Measurements from ENCODE around the gene BCKDK. TPM values are rescaled to one million over a fixed set of nuclear protein-coding genes. Genes with fewer than 3 reads are reported as not detected.
A peak's percentile ranks its signal among the peaks of the same experiment; 100 is the strongest.
"Not testable (repeated sequence)": the region's sequence is repeated elsewhere in the genome, so short reads cannot be mapped to it uniquely, and the experiment has no call there.

The BCKDK gene
- total RNA-seq, 2 experiments from 2014 or later, result 38.5 to 40.5 TPM

DNA sequence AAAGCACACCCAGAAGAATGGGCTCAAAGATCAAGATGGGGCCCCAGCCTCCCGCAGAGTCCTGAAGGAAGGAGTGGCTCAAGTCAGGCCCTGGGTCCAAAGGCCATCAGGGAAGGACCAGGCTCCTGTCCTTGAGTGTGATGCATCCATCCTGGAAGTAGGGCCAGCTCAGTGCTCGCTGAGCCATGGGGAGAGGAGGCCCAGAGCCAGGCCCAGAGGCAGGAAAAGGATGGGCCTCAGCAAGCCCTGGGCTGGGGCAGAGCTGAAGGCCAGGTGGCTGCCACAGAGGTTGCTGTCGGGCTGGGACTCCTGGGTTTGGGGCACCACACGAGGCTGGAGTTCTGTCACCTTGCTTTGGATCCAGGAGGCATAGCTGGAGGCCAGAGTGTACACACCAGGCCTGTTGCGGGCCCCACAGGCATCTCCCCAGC lies 23.7 kb downstream of the BCKDK start:
- no peaks in the 10 kb centered on the region for H3K4me1 Mint-ChIP-seq (ENCODE audit: low read depth)
- no peaks in the 10 kb centered on the region for H3K27me3 Mint-ChIP-seq
- H3K36me3 Mint-ChIP-seq, result peaks cover 15% of the 10 kb centered on the region
- POLR2A ChIA-PET, result no interaction called here
- H3K9me3 Mint-ChIP-seq, result no peaks in the 10 kb centered on the region
- H3K27ac Mint-ChIP-seq, result no peak overlapping the region
- CTCF ChIA-PET, result no interaction called here
- intact Hi-C loops (cut with micrococcal nuclease), result no loop called here
- no peak overlapping the region for H3K4me3 Mint-ChIP-seq
- DNase-seq, result no peak

DNA sequence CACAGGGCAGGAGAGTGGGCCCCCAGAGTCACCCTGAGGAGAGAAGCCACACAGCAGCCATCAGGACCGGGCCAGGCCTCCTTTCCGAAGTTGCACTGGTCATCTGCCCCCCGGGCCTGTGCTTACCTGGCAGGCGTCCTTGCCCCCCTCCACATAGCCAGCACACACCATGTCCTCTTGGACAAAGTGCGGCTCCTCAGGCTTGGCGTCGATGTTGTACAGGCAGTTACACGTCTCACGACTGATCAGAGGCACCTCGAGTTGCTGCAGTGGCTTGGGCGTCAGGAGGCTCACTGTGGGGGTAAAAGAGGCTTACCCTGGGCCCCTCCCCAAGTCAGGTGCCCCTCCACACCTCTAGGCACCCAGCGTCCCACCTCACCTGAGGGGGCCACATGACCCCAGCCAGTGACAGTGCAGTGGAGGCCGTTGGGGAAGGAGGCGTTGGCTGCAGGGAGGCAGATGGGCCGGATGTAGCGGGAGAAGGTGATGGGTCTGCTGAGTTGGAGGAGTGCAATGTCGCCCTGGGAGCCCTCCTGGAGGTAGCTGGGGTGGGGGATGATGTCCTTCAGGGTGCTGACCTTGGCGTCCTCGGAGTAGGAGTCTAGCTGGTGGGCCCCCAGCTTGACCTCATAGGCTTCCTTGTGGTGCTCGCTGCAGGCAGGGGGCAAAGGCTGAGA lies 24.3 kb downstream of the BCKDK start:
- DNase-seq, result no peak
- H3K9me3 Mint-ChIP-seq, result no peaks in the 10 kb centered on the region
- intact Hi-C loops (cut with micrococcal nuclease), result no loop called here
- H3K27me3 Mint-ChIP-seq, result no peaks in the 10 kb centered on the region
- ChIA-PET CTCF (no interaction called here), POLR2A (no interaction called here)
- H3K4me1 Mint-ChIP-seq (ENCODE audit: low read depth), result no peaks in the 10 kb centered on the region
- peaks cover 15% of the 10 kb centered on the region for H3K36me3 Mint-ChIP-seq
- H3K4me3 Mint-ChIP-seq, result no peak overlapping the region
- no peak overlapping the region for H3K27ac Mint-ChIP-seq

DNA sequence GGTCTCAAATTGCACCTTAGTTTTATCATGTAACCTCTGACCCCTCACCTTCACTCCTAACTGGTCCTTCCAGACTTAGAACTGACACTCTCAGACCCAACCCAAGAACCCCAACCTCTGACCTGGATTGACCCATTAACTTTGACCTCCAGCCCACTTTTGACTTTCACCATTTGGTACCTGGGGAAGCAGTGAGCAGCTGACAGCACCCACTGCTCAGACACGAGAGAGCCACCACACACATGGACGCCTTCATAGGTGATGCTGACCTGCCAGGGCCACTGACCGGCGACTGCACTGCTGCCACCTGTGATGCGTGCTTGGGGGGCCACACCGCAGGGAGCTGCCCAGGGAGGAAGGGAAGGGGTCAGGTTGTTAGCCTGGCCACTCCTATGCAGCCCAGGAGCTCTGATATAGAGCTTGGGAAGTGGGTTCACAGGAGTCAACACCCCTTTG lies 24.9 kb downstream of the BCKDK start:
- no peak overlapping the region for H3K27ac Mint-ChIP-seq

DNA sequence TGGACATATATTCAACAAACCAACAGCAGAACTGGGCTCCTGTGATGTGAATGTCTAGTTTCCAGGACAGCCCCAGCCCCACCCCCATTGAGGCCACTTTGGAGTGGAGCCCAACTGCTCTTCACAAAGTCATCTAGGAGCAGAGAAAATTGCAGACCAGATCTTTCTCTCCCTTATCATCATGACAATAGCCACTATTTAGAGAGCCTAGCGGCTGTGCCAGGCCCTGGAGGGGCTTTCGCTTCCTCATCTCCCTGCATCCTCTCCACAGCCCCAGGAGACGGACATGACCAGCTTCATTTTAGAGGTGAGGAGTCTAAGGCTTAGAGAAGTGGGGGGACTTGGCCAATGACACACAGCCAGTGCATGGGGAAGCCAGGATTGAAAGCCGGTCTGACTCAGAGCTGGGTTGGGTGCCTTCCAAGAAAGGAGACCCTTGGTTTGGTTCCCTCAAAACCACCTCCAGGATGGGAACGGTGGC lies 25.9 kb downstream of the BCKDK start:
- no peaks in the 10 kb centered on the region for H3K4me1 Mint-ChIP-seq (ENCODE audit: low read depth)
- no peak overlapping the region for H3K4me3 Mint-ChIP-seq
- intact Hi-C loops (cut with micrococcal nuclease), result no loop called here
- ChIA-PET CTCF (no interaction called here), POLR2A (interaction anchor here (1.2 to 2.1 kb wide), 2 partner anchors 16 to 46 kb away, joined by 3 to 4 read pairs; no protein-coding TSS in a partner anchor)
- no peak overlapping the region for H3K27ac Mint-ChIP-seq
- no peaks in the 10 kb centered on the region for H3K9me3 Mint-ChIP-seq
- DNase-seq, result no peak
- peaks cover 5% of the 10 kb centered on the region for H3K36me3 Mint-ChIP-seq
- H3K27me3 Mint-ChIP-seq, result no peaks in the 10 kb centered on the region

More for the DNA sequence above, 24.9 kb downstream of the BCKDK start:
- no peaks in the 10 kb centered on the region for H3K9me3 Mint-ChIP-seq
- DNase-seq, result no peak
- H3K4me3 Mint-ChIP-seq, result no peak overlapping the region
- H3K27me3 Mint-ChIP-seq, result no peaks in the 10 kb centered on the region
- H3K36me3 Mint-ChIP-seq, result peaks cover 10% of the 10 kb centered on the region
- ChIA-PET POLR2A (interaction anchor here (1.2 kb wide), 1 partner anchor 15 kb away, joined by 3 read pairs; no protein-coding TSS in a partner anchor), CTCF (interaction anchor here (0.6 kb wide), 1 partner anchor 28 kb away, joined by 4 read pairs; no protein-coding TSS in a partner anchor)
- intact Hi-C loops (cut with micrococcal nuclease), result no loop called here
- H3K4me1 Mint-ChIP-seq (ENCODE audit: low read depth), result no peaks in the 10 kb centered on the region

DNA sequence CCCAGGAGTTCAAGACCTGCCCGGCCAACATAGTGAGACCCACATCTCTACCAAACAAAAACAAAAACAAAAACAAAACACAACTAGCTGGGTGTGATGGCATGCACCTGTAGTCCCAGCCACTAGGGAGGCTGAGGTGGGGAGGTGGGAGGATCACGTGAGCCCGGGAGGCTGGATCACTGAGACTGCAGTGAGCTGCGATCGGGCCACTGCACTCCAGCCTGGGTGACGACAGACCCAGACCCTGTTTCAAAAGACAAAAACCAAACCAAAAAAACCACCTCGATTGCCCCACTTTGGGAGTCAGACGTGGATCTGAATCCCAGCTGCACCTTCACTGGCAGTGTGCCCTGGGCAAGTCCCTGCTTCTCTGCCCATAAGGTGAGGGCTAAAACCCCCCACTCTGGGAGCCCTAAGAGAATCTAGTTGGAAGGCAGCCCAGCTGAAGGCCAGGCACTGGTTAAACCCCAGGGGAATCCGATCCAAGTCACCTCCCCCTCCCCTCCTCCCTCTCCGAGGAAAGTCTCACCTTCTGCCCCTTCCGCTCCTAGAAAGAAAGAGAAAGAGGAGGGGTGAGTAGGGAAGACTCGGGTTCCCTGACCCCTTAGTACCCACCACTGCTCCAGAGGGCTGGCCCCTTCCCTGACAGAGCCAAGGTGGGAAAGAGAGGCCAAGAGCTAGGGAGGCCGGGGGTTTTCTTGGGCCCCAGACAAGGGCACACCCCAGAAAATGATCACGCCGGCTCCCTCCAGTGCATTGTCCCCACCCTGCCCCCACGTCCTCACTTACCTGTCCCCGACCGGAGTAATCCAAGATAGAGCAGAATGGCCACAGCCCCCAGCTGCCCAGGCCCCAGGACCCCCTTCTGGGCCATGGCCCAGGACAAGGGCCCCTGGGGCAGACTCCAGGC lies 26.7 kb downstream of the BCKDK start:
- Mint-ChIP-seq H3K4me3 (no peak overlapping the region), H3K4me1 (ENCODE audit: low read depth) (no peaks in the 10 kb centered on the region), H3K27ac (no peak overlapping the region), H3K27me3 (no peaks in the 10 kb centered on the region), H3K9me3 (no peaks in the 10 kb centered on the region), H3K36me3 (peaks cover 5% of the 10 kb centered on the region)
- ChIA-PET CTCF (no interaction called here), POLR2A (interaction anchor here (2.1 kb wide), 1 partner anchor 46 kb away, joined by 4 read pairs; no protein-coding TSS in a partner anchor)
- DNase-seq, result no peak
- intact Hi-C loops (cut with micrococcal nuclease), result no loop called here

DNA sequence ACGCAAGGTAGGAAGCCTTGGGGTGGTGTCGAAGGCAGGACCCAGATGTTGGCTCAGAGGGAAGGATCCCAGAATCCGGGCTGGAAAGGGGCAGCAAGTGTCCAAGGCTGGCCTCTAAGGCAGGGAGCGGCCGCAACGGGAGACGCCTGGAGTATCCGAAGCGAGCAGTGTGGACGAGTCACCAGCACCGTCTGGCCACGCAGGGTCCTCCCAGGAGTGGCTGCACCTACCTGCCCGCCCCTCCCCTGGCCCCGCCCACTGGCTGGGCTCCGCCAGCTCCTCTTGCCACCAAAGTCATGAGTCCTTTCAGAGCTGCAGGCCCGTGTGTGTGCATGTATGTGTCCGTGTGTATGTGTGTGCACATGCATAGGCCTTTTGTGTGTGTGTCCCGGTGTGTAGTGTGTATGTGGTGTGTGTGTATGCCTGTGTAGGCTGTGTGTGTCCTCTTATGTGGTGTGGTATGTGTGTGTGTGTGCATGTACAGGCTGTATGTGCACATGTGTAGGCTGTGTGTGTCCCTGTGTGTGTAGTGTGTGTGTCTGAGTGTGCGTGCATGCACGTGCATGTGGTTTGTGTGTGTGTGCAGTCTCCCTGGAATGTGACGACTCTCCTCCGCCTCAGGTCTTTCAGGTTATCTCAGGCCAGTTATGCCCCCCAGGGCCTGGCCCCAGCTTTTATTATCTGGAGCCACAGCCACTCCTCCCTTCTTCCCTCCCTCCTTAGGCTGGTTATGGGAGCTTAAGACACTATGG lies 27.5 kb downstream of the BCKDK start, which contains the start of gene PRSS8:
TSS of gene PRSS8 (minus strand) at position 193 of the 752 bp plus-strand sequence. CDS start 229 bp downstream, outside the sequence.
- H3K36me3 Mint-ChIP-seq, result peaks cover 3% of the 10 kb centered on the region
- POLR2A ChIA-PET, result interaction anchor here (1.2 to 2.1 kb wide), 2 partner anchors 18 to 45 kb away, joined by 3 to 4 read pairs; partner anchors contain the start of gene KAT8

DNA sequence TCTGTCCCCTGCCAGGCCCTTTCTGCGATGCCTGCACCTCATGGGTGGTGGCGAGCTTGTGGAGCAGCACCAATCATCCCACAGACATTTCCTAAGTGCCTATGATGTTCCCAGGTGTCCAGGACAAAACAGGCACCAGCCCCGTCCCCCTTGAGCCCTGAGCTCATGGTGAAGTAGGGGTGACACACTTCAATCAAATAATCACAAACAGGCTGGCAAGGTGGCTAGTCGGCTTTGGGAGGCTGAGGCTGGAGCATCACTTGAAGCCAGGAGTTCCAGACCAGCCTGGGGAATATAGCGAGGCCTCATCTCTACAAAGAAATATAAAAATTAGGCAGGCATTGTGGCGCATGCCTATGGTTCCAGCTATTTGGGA lies 28.1 kb downstream of the BCKDK start:
- POLR2A ChIA-PET, result interaction anchor here (1.2 to 2.1 kb wide), 2 partner anchors 19 to 44 kb away, joined by 3 to 4 read pairs; partner anchors contain the start of gene KAT8

More for the DNA sequence above, 27.5 kb downstream of the BCKDK start, which contains the start of gene PRSS8:
- no peaks in the 10 kb centered on the region for H3K9me3 Mint-ChIP-seq
- CTCF ChIA-PET, result no interaction called here
- H3K27ac Mint-ChIP-seq, result no peak within 1 kb of the TSS
- no peak for DNase-seq
- intact Hi-C loops (cut with micrococcal nuclease), result no loop called here
- H3K4me3 Mint-ChIP-seq, result no peak within 1 kb of the TSS
- no peaks in the 10 kb centered on the region for H3K27me3 Mint-ChIP-seq
- H3K4me1 Mint-ChIP-seq (ENCODE audit: low read depth), result no peaks in the 10 kb centered on the region

DNA sequence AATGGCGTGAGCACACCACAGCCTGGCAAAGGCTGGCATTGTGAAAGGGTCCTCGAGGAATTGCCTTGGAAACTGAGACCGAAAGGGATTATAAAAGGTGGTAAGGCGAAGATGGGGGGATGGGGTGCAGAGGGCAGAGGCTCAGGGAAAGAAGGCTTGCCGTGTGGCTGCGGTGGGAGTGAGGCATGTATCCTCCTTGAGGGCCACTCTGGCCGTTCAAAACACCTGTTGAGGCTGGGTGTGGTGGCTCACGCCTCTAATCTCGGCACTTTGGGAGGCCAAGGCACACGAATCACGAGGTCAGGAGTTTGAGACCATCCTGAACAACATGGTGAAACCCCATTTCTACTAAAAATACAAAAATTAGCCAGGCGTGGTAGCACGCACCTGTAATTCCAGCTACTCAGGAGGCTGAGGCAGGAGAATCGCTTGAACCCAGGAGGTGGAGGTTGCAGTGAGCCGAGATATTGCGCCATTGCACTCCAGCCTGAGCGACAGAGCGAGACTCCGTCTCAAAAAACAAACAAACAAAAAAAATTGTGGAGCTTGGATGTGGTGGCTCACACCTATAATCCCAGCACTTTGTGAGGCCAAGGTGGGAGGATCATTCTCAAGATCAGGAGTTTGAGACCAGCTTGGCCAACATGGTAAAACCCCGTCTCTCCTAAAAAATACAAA lies 28.8 kb downstream of the BCKDK start:
- POLR2A ChIA-PET, result interaction anchor here (1.2 kb wide), 1 partner anchor 19 kb away, joined by 3 read pairs; the partner anchor contains the start of gene KAT8
- H3K4me3 Mint-ChIP-seq; H3K9me3 Mint-ChIP-seq; intact Hi-C loops (cut with micrococcal nuclease); H3K27me3 Mint-ChIP-seq; H3K4me1 Mint-ChIP-seq (ENCODE audit: low read depth); CTCF ChIA-PET; DNase-seq; H3K36me3 Mint-ChIP-seq; H3K27ac Mint-ChIP-seq: not testable (repeated sequence)

More for the DNA sequence above, 28.1 kb downstream of the BCKDK start:
- no peak for DNase-seq
- peaks cover 1% of the 10 kb centered on the region for H3K4me1 Mint-ChIP-seq (ENCODE audit: low read depth)
- H3K9me3 Mint-ChIP-seq, result no peaks in the 10 kb centered on the region
- intact Hi-C loops (cut with micrococcal nuclease), result no loop called here
- no peak overlapping the region for H3K4me3 Mint-ChIP-seq
- H3K27me3 Mint-ChIP-seq, result no peaks in the 10 kb centered on the region
- no peaks in the 10 kb centered on the region for H3K36me3 Mint-ChIP-seq
- CTCF ChIA-PET, result no interaction called here
- H3K27ac Mint-ChIP-seq, result no peak overlapping the region

DNA sequence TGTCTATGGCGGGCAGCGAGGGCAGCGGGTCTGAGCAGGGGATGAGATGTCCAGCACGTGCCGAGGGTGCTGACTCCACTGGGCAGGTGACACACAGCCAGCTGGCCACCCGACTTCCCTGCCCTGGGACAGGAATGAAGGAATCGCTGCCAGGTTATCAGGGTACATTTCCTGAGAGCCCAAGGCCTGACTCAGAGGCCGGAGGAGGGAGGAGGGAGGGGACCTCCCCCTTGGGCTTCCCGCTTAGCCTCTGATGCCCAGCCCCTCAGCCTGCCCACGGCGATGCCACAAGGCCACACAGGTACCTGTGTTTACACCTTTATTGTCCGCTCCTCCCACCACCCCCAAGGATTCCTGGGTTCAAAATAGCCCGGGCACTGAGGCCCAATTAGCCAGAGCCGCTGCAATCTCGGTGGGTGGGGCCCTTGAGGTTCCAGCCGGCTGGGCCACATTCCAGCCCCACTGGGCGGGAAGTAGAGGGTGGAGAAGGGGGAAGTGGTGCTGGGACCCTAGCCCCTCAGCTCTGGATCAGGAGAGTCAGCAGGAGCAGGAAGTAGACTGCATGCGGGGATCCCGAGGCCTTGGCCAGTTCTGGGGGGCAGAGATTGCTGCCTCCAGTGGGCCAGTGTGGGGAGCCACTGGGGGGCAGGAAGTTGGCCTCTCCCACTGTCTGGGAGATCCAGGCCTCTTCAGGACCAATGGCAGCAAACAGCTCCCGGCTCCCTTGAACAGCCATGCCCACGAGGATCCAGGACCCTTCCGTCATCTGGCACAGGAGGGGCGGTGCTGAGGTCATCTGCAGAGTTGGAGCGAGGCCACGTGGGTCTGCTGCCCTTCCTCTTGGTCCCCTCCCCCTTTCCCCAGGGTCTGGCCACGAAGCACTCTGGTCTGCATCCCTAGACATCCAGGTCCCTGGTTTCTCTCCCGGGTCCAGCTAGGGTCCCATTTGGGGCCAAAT lies 30.7 kb downstream of the BCKDK start:
- no peaks in the 10 kb centered on the region for H3K9me3 Mint-ChIP-seq
- intact Hi-C loops (cut with micrococcal nuclease), result no loop called here
- POLR2A ChIA-PET, result no interaction called here
- no peak overlapping the region for H3K4me3 Mint-ChIP-seq
- no peaks in the 10 kb centered on the region for H3K36me3 Mint-ChIP-seq
- H3K27me3 Mint-ChIP-seq, result no peaks in the 10 kb centered on the region
- H3K4me1 Mint-ChIP-seq (ENCODE audit: low read depth), result peaks cover 13% of the 10 kb centered on the region
- CTCF ChIA-PET, result no interaction called here
- no peak for DNase-seq
- no peak overlapping the region for H3K27ac Mint-ChIP-seq

DNA sequence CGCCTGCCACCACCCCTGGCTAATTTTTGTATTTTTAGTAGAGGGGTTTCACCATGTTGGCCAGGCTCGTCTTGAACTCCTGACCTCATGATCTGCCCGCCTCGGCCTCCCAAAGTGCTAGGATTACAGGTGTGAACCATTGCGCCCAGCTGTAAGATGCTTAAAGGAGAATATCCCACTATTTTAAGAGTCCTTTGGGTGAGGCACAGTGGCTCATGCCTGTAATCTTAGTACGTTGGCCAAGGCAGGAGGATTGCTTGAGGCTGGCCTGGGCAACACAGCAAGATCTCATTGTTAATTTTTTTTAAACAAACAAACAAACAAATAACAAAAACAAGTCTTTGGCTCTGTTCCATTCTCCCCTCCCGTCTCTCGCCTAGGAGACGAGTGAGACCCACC lies 32.9 kb downstream of the BCKDK start:
- H3K4me3 Mint-ChIP-seq, result not testable (repeated sequence)

More for the DNA sequence above, 32.9 kb downstream of the BCKDK start:
- H3K36me3 Mint-ChIP-seq, H3K9me3 Mint-ChIP-seq, DNase-seq, H3K27me3 Mint-ChIP-seq: not testable (repeated sequence)
- ChIA-PET POLR2A (interaction anchor here (2.6 to 2.9 kb wide), 3 partner anchors 22 to 68 kb away, joined by 18 to 44 read pairs (median 27); partner anchors contain the start of genes FUS, KAT8, ZNF646 and ZNF668), CTCF (interaction anchor here (1.4 to 3.3 kb wide), 5 partner anchors 19 to 316 kb away, joined by 4 to 36 read pairs (median 20); partner anchors contain the start of genes KAT8 and ZNF843)
- H3K27ac Mint-ChIP-seq, result peak overlapping the region; percentile 38
- intact Hi-C loops (cut with micrococcal nuclease), result loop anchor here (5.0 kb wide), 1 partner anchor 144 kb away; no protein-coding TSS in a partner anchor
- peaks cover 13% of the 10 kb centered on the region for H3K4me1 Mint-ChIP-seq (ENCODE audit: low read depth)

All from activated CD4-positive, alpha-beta memory T cell treated with anti-CD3 and anti-CD28 coated beads for 36 hours (primary cell).